Osteoblast (primary cell): ENCODE data around the gene CNTN5. TPM values are rescaled to one million over a fixed set of nuclear protein-coding genes. Genes with fewer than 3 reads are reported as not detected.

ENCODE experiments used
- DNase-seq: peaks from one replicate; pipeline ENCODE4 v3.0.0; 2011; ENCODE audit warnings: low spot score, mixed read lengths; ENCODE audit not compliant: insufficient read length; ENCODE audit errors: missing footprints
- H2AFZ ChIP-seq: 2 replicates; pipeline ENCODE4 v1.6.0; 2011; ENCODE audit warnings: mild to moderate bottlenecking, low read length
- H3K27ac ChIP-seq: 2 replicates; pipeline ENCODE4 v1.5.1; 2011; ENCODE audit warnings: mild to moderate bottlenecking, low read depth, low read length, moderate library complexity
- H3K27me3 ChIP-seq: 2 replicates; pipeline ENCODE4 v1.6.0; 2012; ENCODE audit warnings: mild to moderate bottlenecking, control low read depth, inconsistent platforms, low read length, moderate library complexity; ENCODE audit not compliant: insufficient read depth
- H3K36me3 ChIP-seq: 2 replicates; pipeline ENCODE4 v1.5.1; 2011; ENCODE audit warnings: mild to moderate bottlenecking, low read length, control low read depth, moderate library complexity; ENCODE audit not compliant: insufficient read depth
- H3K4me1 ChIP-seq: 2 replicates; pipeline ENCODE4 v1.5.1; 2011; ENCODE audit warnings: mild to moderate bottlenecking, low read length, control low read depth, moderate library complexity; ENCODE audit not compliant: insufficient read depth
- H3K4me2 ChIP-seq: 2 replicates; pipeline ENCODE4 v1.6.0; 2011; ENCODE audit warnings: mild to moderate bottlenecking, low read length; ENCODE audit not compliant: insufficient read depth
- H3K4me3 ChIP-seq: fragments of 200-600 bp; sonication (generic); 3 replicates; pipeline ENCODE4 v1.5.1; 2012; ENCODE audit warnings: mild to moderate bottlenecking, low read length, inconsistent platforms; ENCODE audit not compliant: insufficient read depth
- H3K79me2 ChIP-seq: 2 replicates; pipeline ENCODE4 v1.6.0; 2012; ENCODE audit warnings: mild to moderate bottlenecking, low read length, control low read depth, inconsistent platforms; ENCODE audit not compliant: insufficient read depth
- H3K9me3 ChIP-seq: 2 replicates; pipeline ENCODE4 v1.5.1; 2011; ENCODE audit warnings: low read depth, low read length, control low read depth
- H4K20me1 ChIP-seq: 2 replicates; pipeline ENCODE4 v1.6.0; 2012; ENCODE audit warnings: mild to moderate bottlenecking, low read length, control low read depth; ENCODE audit not compliant: insufficient read depth
- CTCF ChIP-seq: IDR thresholded peaks from 2 replicates; pipeline ENCODE4 v1.5.1; 2011; ENCODE audit warnings: mild to moderate bottlenecking, low read depth, low read length, moderate library complexity; ENCODE audit errors: extremely low read depth
- total RNA-seq: library from RNA; depleted of rRNA; stranded (reverse); fragments of >200 nt; gene quantifications from 2 replicates; pipeline ENCODE4 v1.2.3, GENCODE V29; 2012

Gene CNTN5
- total RNA-seq, 1 donor: not detected

GRCh38 chr11:99197477-99197876 lies 176.7 kb downstream of the CNTN5 start:
- Histone ChIP-seq H3K4me1 (no peaks in the 10 kb centered on the region), H2AFZ (no peak overlapping the region), H3K27me3 (no peaks in the 10 kb centered on the region), H3K36me3 (no peaks in the 10 kb centered on the region), H3K4me3 (no peak overlapping the region), H3K4me2 (no peak overlapping the region), H3K9me3 (no peaks in the 10 kb centered on the region), H3K27ac (no peak overlapping the region), H4K20me1 (no peaks in the 10 kb centered on the region), H3K79me2 (no peaks in the 10 kb centered on the region)
- no peak for TF ChIP-seq CTCF
- DNase-seq: no peak

GRCh38 chr11:99198215-99198614 lies 177.5 kb downstream of the CNTN5 start:
- Histone ChIP-seq H3K4me3 (no peak overlapping the region), H3K4me2 (no peak overlapping the region), H2AFZ (no peak overlapping the region), H4K20me1 (no peaks in the 10 kb centered on the region), H3K4me1 (no peaks in the 10 kb centered on the region), H3K79me2 (no peaks in the 10 kb centered on the region), H3K27me3 (no peaks in the 10 kb centered on the region), H3K9me3 (no peaks in the 10 kb centered on the region), H3K36me3 (no peaks in the 10 kb centered on the region), H3K27ac (no peak overlapping the region)
- TF ChIP-seq CTCF: no peak
- DNase-seq: no peak

- Histone ChIP-seq H3K79me2 (no peaks in the 10 kb centered on the region), H3K4me3 (no peak overlapping the region), H3K36me3 (no peaks in the 10 kb centered on the region), H2AFZ (no peak overlapping the region), H3K27ac (no peak overlapping the region), H3K4me1 (no peaks in the 10 kb centered on the region), H3K27me3 (no peaks in the 10 kb centered on the region), H3K9me3 (no peaks in the 10 kb centered on the region), H4K20me1 (no peaks in the 10 kb centered on the region), H3K4me2 (no peak overlapping the region)
- no peak for TF ChIP-seq CTCF
- peak; percentile 1 for DNase-seq
Measured at GRCh38 chr11:99199341-99199740, 178.6 kb downstream of the CNTN5 start.

- no peak overlapping the region for H2AFZ ChIP-seq
- no peaks in the 10 kb centered on the region for H3K27me3 ChIP-seq
- H3K4me2 ChIP-seq: no peak overlapping the region
- no peaks in the 10 kb centered on the region for H3K4me1 ChIP-seq
- TF ChIP-seq CTCF: no peak
- no peaks in the 10 kb centered on the region for H3K79me2 ChIP-seq
- no peak overlapping the region for H3K27ac ChIP-seq
- H3K9me3 ChIP-seq: no peaks in the 10 kb centered on the region
- no peaks in the 10 kb centered on the region for H4K20me1 ChIP-seq
- no peak overlapping the region for H3K4me3 ChIP-seq
- no peak for DNase-seq
- no peaks in the 10 kb centered on the region for H3K36me3 ChIP-seq
Measured at GRCh38 chr11:99200720-99201119, 180.0 kb downstream of the CNTN5 start.
